H1 (cell line): ENCODE results near the gene ANKRD40CL. TPM values are rescaled to one million over a fixed set of nuclear protein-coding genes. Genes with fewer than 3 reads are reported as not detected.
A peak's percentile ranks its signal among the peaks of the same experiment; 100 is the strongest.
"Not testable (repeated sequence)": the region's sequence is repeated elsewhere in the genome, so short reads cannot be mapped to it uniquely, and the experiment has no call there.

Source experiments
- CTCF ChIA-PET: fragments of 300-600 bp; sonication (Branson Sonifier 250); formaldehyde crosslinking; loops from one replicate; lab custom pipeline; 2021; ENCODE audit not compliant: partially characterized antibody; lab: Charles Lee
- POLR2A ChIA-PET: fragments of 300-600 bp; sonication (Branson Sonifier 250); formaldehyde crosslinking; loops from one replicate; lab custom pipeline; 2021; ENCODE audit warnings: inconsistent platforms; ENCODE audit not compliant: partially characterized antibody; lab: Charles Lee
- DNase-seq, 2 experiments: peaks; one replicate each; pipeline versions ENCODE4 v3.0.0 to v3.0.0-alpha.2; 2010 to 2022; ENCODE audit warnings: low spot score in 2 of 2, low read depth in 1 of 2, mixed read lengths in 1 of 2
- FAIRE-seq: peaks from 2 replicates; lab custom pipeline; 2011; peaks lifted over from hg19 to GRCh38; lab: Jason Lieb, UNC
- H2AFZ ChIP-seq: 2 replicates; pipeline ENCODE4 v1.8.1; 2012; ENCODE audit warnings: low read length, inconsistent platforms
- H2AK5ac ChIP-seq: 2 replicates; pipeline ENCODE4 v1.6.1; 2013; ENCODE audit warnings: low read depth, low read length
- H2BK120ac ChIP-seq: replicated peaks from 2 replicates; pipeline ENCODE3; 2013; ENCODE audit warnings: low read depth, low read length, inconsistent platforms
- H2BK12ac ChIP-seq: 2 replicates; pipeline ENCODE4 v1.6.1; 2013; ENCODE audit warnings: low read depth, low read length
- H2BK15ac ChIP-seq: 2 replicates; pipeline ENCODE4 v1.6.1; 2013; ENCODE audit warnings: low read length
- H2BK20ac ChIP-seq: 2 replicates; pipeline ENCODE4 v1.6.1; 2013; ENCODE audit warnings: low read length
- H2BK5ac ChIP-seq: 2 replicates; pipeline ENCODE4 v1.6.1; 2013; ENCODE audit warnings: low read depth, low read length
- H3K14ac ChIP-seq: 2 replicates; pipeline ENCODE4 v1.6.1; 2013; ENCODE audit warnings: inconsistent platforms; ENCODE audit not compliant: insufficient read length
- H3K18ac ChIP-seq: 2 replicates; pipeline ENCODE4 v1.6.1; 2013; ENCODE audit warnings: low read length; ENCODE audit errors: extremely low read depth
- H3K23ac ChIP-seq: 2 replicates; pipeline ENCODE4 v1.6.1; 2013; ENCODE audit warnings: inconsistent platforms; ENCODE audit not compliant: insufficient read length
- H3K23me2 ChIP-seq: 2 replicates; pipeline ENCODE4 v1.6.1; 2013; ENCODE audit warnings: low read depth, low read length
- H3K27ac ChIP-seq: 2 replicates; pipeline ENCODE4 v1.6.1; 2011; ENCODE audit warnings: low read depth, low read length, inconsistent platforms
- H3K27me3 ChIP-seq, 4 experiments: replicated peaks in 1 of 4; 1 replicate in 1 of 4; 2 replicates in 3 of 4; pipeline versions ENCODE4 v1.6.1 to v1.8.1; 2011 to 2013; ENCODE audit warnings: low read length in 3 of 4, mild to moderate bottlenecking in 3 of 4, inconsistent platforms in 2 of 4, mixed read lengths in 2 of 4, moderate library complexity in 1 of 4; ENCODE audit not compliant: control insufficient read depth in 3 of 4, insufficient read depth in 3 of 4; ENCODE audit errors: extremely low read depth in 1 of 4
- H3K36me3 ChIP-seq, 4 experiments: 2 replicates each; pipeline versions ENCODE4 v1.6.1 to v1.8.1; 2011 to 2013; ENCODE audit warnings: mild to moderate bottlenecking in 4 of 4, low read length in 3 of 4, moderate library complexity in 2 of 4, control low read depth in 1 of 4, inconsistent platforms in 1 of 4; ENCODE audit not compliant: insufficient read depth in 4 of 4, control insufficient read depth in 2 of 4
- H3K4ac ChIP-seq: replicated peaks from 2 replicates; pipeline ENCODE3; 2013; ENCODE audit warnings: low read length, low read depth, mixed read lengths, inconsistent platforms; ENCODE audit not compliant: insufficient read length
- H3K4me1 ChIP-seq, 4 experiments: replicated peaks in 1 of 4; 1 replicate in 1 of 4; 2 replicates in 3 of 4; pipeline versions ENCODE4 v1.6.1 to v1.8.1; 2011 to 2013; ENCODE audit warnings: low read length in 3 of 4, inconsistent platforms in 2 of 4, mixed read lengths in 1 of 4; ENCODE audit not compliant: insufficient read depth in 4 of 4, control insufficient read depth in 3 of 4
- H3K4me2 ChIP-seq, 2 experiments: 2 replicates each; pipeline versions ENCODE4 v1.6.1 to v1.8.1; 2011 to 2013; ENCODE audit warnings: low read depth in 2 of 2, low read length in 2 of 2, control low read depth in 1 of 2, inconsistent platforms in 1 of 2, mild to moderate bottlenecking in 1 of 2; ENCODE audit not compliant: insufficient read depth in 1 of 2
- H3K4me3 ChIP-seq, 4 experiments: fragments of 200-600, 300-600 bp in 1 of 4; sonication (generic), shearing (Covaris generic), sonication (Bioruptor Twin) in 1 of 4; 2 replicates each; pipeline versions ENCODE4 v1.5.1 to v1.8.1; 2011 to 2016; ENCODE audit warnings: low read length in 4 of 4, low read depth in 3 of 4, control low read depth in 2 of 4, inconsistent platforms in 2 of 4, mild to moderate bottlenecking in 2 of 4, mixed read lengths in 1 of 4, moderate library complexity in 1 of 4; ENCODE audit not compliant: insufficient read depth in 2 of 4; ENCODE audit errors: extremely low read depth in 1 of 4
- H3K56ac ChIP-seq: replicated peaks from 2 replicates; pipeline ENCODE3; 2013; ENCODE audit warnings: low read depth, mild to moderate bottlenecking, mixed read lengths, low read length, inconsistent platforms; ENCODE audit not compliant: insufficient read length
- H3K79me1 ChIP-seq: 2 replicates; pipeline ENCODE4 v1.6.1; 2013; ENCODE audit warnings: low read depth, low read length, control low read depth
- H3K79me2 ChIP-seq, 2 experiments: 2 replicates each; pipeline versions ENCODE4 v1.6.1 to v1.8.1; 2012 to 2013; ENCODE audit warnings: low read length in 2 of 2, mild to moderate bottlenecking in 2 of 2, inconsistent platforms in 1 of 2; ENCODE audit not compliant: insufficient read depth in 2 of 2, control insufficient read depth in 1 of 2
- H3K9ac ChIP-seq, 4 experiments: replicated peaks in 1 of 4; 1 replicate in 1 of 4; 2 replicates in 3 of 4; pipeline versions ENCODE4 v1.6.1 to v1.8.1; 2011 to 2013; ENCODE audit warnings: low read depth in 3 of 4, low read length in 3 of 4, control low read depth in 2 of 4, mild to moderate bottlenecking in 2 of 4, moderate library complexity in 2 of 4, inconsistent platforms in 1 of 4; ENCODE audit errors: extremely low read depth in 1 of 4
- H3K9me3 ChIP-seq, 2 experiments: 2 replicates each; pipeline versions ENCODE4 v1.6.1 to v1.8.1; 2012 to 2013; ENCODE audit warnings: mild to moderate bottlenecking in 2 of 2, moderate library complexity in 2 of 2, control low read depth in 1 of 2, inconsistent platforms in 1 of 2, low read depth in 1 of 2, low read length in 1 of 2, mixed read lengths in 1 of 2; ENCODE audit not compliant: insufficient read depth in 2 of 2
- H4K20me1 ChIP-seq, 2 experiments: replicated peaks in 1 of 2; 2 replicates each; pipeline versions ENCODE3 to v1.8.1; 2011 to 2013; ENCODE audit warnings: inconsistent platforms in 2 of 2, low read length in 2 of 2, mild to moderate bottlenecking in 1 of 2; ENCODE audit not compliant: insufficient read depth in 2 of 2, control insufficient read depth in 1 of 2
- H4K5ac ChIP-seq: 2 replicates; pipeline ENCODE4 v1.6.1; 2013; ENCODE audit warnings: low read length, low read depth, mixed read lengths, inconsistent platforms; ENCODE audit not compliant: insufficient read length
- H4K8ac ChIP-seq: 2 replicates; pipeline ENCODE4 v1.8.0; 2013; ENCODE audit warnings: mild to moderate bottlenecking, moderate library complexity, low read length, inconsistent platforms; ENCODE audit not compliant: insufficient read depth; ENCODE audit errors: extremely low read depth
- H4K91ac ChIP-seq: replicated peaks from 2 replicates; pipeline ENCODE3; 2013; ENCODE audit warnings: low read length, mixed read lengths, inconsistent platforms; ENCODE audit not compliant: insufficient read length
- POLR2AphosphoS5 ChIP-seq: IDR thresholded peaks from 2 replicates; pipeline ENCODE4 v1.6.1; 2011; ENCODE audit warnings: low read depth, low read length
- RAD21 ChIP-seq, 2 experiments: IDR thresholded peaks in 1 of 2; conservative IDR thresholded peaks in 1 of 2; 2 replicates each; pipeline ENCODE4 v1.6.1; 2011; ENCODE audit warnings: low read depth in 2 of 2, low read length in 2 of 2, improper control_type of control experiment in 1 of 2, inconsistent platforms in 1 of 2, mild to moderate bottlenecking in 1 of 2, moderate library complexity in 1 of 2
- RFX5 ChIP-seq: IDR thresholded peaks from 2 replicates; pipeline ENCODE4 v1.6.1; 2011; ENCODE audit warnings: low read depth, low read length, improper control_type of control experiment, borderline replicate concordance
- SP1 ChIP-seq: IDR thresholded peaks from 2 replicates; pipeline ENCODE4 v1.6.1; 2011; ENCODE audit warnings: low read depth, low read length
- WGBS, 2 experiments: shearing (Covaris generic) in 1 of 2; methylation state at CpG; one replicate each; pipeline versions ENCODE4 v1.1.6 to v1.1.7; 2013 to 2015; ENCODE audit warnings: low lambda C conversion rate in 2 of 2, mixed read lengths in 2 of 2, inconsistent platforms in 1 of 2, low coverage in 1 of 2, missing lambda C conversion rate in 1 of 2; ENCODE audit not compliant: insufficient replicate concordance in 2 of 2, insufficient coverage in 1 of 2, insufficient read length in 1 of 2; ENCODE audit errors: extremely low coverage in 1 of 2, missing lambda C conversion rate in 1 of 2; 5-methylcytosine and 5-hydroxymethylcytosine counted together
- polyA plus RNA-seq, 7 experiments: library from polyadenylated mRNA; depleted of rRNA in 3 of 7; stranded (reverse) in 5 of 7; unstranded in 2 of 7; fragments of >200 nt in 5 of 7; fragments of 200-250 nt in 2 of 7; gene quantifications; 1 replicate in 5 of 7; 2 replicates in 1 of 7; 4 replicates in 1 of 7; pipeline versions ENCODE4 v1.2.1 to v1.2.3, GENCODE V29; 2011 to 2013; ENCODE audit warnings: missing spikeins in 2 of 7, mixed read lengths in 2 of 7
- total RNA-seq: library from RNA; stranded (reverse); fragmentation: NEBNext Ultra II Directional; extraction: Animal tissue kit (Norgen Biotek cat#: 25700); gene quantifications from 2 replicates; pipeline ENCODE4 v1.2.1, GENCODE V29; 2021

The ANKRD40CL gene
- total and polyA plus RNA-seq, 2 of the 8 experiments (the other 6 are each of a cell fraction or from before 2014, with no cell fraction given) = not detected

DNA sequence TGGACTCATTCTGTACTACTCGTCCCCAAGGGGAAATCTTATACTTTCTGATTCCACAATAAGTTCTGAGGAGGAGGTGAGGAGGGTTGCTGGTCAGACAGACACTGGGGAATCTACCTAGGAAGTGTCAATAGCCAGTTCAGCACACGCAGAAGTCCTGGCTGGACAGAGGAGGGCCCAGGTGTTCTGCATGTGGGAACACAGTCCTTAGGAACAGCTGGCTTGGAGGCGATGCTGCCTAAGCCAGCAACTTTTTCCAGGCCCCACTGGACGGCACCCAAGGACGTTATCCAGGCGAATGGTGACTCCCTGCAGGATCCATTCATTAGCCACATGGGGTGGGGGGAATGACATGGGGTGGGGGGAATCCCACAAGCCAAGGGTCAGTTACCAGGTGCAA lies 38.2 kb upstream of the ANKRD40CL start (continued):
- TF ChIP-seq RAD21 (IDR thresholded peaks at IDR 0.05 in 1 of 2, conservative IDR thresholded peaks at IDR 0.05 in 1 of 2; ENCODE audit: low read depth in 2 of 2, low read length in 2 of 2) (no peak), RFX5 (no peak), SP1 (no peak), POLR2AphosphoS5 (no peak)

DNA sequence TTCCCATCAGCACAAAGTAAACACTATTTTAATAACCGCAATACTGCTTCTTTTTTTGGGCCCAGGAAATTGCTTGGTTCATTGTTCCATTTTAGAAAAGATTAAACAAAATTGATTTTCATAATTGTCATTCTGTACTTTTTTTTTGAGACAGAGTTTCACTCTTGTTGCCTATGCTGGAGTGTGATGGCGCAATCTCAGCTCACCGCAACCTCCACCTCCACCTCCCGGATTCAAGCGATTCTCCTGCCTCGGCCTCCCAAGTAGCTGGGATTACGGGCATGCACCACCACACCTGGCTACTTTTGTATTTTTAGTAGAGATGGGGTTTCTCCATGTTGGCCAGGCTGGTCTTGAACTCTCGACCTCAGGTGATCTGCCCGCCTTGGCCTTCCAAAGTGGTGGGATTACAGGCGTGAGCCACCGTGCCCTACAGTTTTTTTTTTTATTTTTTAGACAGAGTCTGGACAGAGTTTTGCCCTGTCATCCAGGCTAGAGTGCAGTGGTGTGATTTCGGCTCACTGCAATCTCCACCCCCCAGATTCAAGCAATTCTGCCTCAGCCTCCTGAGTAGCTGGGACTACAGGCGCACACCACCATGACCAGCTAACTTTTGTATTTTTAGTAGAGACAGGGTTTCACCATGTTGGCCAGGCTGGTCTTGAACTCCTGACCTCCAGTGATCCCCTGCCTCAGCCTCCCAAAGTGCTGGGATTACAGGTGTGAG lies 37.6 kb upstream of the ANKRD40CL start:
- not testable (repeated sequence) for H3K4me2 ChIP-seq, H2BK120ac ChIP-seq, H4K20me1 ChIP-seq, H4K8ac ChIP-seq, H3K9ac ChIP-seq, H2BK12ac ChIP-seq, H3K4me1 ChIP-seq, H2BK15ac ChIP-seq, H3K9me3 ChIP-seq, H3K79me1 ChIP-seq, H4K5ac ChIP-seq, DNase-seq, H3K18ac ChIP-seq, H2BK20ac ChIP-seq, H2AK5ac ChIP-seq, H3K79me2 ChIP-seq, FAIRE-seq, H3K27me3 ChIP-seq, H3K14ac ChIP-seq, H3K4me3 ChIP-seq, H3K56ac ChIP-seq, H3K23me2 ChIP-seq, H2AFZ ChIP-seq, H4K91ac ChIP-seq, H3K23ac ChIP-seq, H3K27ac ChIP-seq, H3K4ac ChIP-seq, H3K36me3 ChIP-seq
- 94% methylated on average over 12 of the region's 13 CpGs; no CpG with 5 or more reads in 1 of the 2 experiments for WGBS, 2 experiments
- H2BK5ac ChIP-seq = 0 out of 2 replicates have a peak overlapping the region, but pooled peaks have one; percentile 56
- ChIA-PET CTCF (interaction anchor here (0.8 to 3.8 kb wide), 6 partner anchors 13 to 35 kb away, joined by 3 to 41 read pairs (median 22); no protein-coding TSS in a partner anchor), POLR2A (interaction anchor here (2.1 kb wide), 1 partner anchor 61 kb away, joined by 8 read pairs; the partner anchor contains the start of gene TOB1)
